Glutamatergic neuron (in vitro differentiated cells): ENCODE measurements around the gene LENEP. TPM values are rescaled to one million over a fixed set of nuclear protein-coding genes. Genes with fewer than 3 reads are reported as not detected.

Experiments
- DNase-seq: peaks from one replicate; pipeline ENCODE4 v3.0.0; 2022
- H3K27ac Mint-ChIP-seq: one replicate; pipeline ENCODE4 v1.8.0; 2020; ENCODE audit warnings: mild to moderate bottlenecking, mixed read lengths, inconsistent platforms; ENCODE audit not compliant: unreplicated experiment
- H3K27me3 Mint-ChIP-seq: one replicate; pipeline ENCODE4 v1.8.0; 2020; ENCODE audit warnings: mild to moderate bottlenecking, moderate library complexity, mixed read lengths, inconsistent platforms; ENCODE audit not compliant: unreplicated experiment
- H3K36me3 Mint-ChIP-seq: one replicate; pipeline ENCODE4 v1.8.0; 2020; ENCODE audit warnings: mild to moderate bottlenecking, mixed read lengths, inconsistent platforms; ENCODE audit not compliant: unreplicated experiment
- H3K4me1 Mint-ChIP-seq: one replicate; pipeline ENCODE4 v1.8.0; 2020; ENCODE audit warnings: mild to moderate bottlenecking, low read depth, mixed read lengths, inconsistent platforms; ENCODE audit not compliant: unreplicated experiment
- H3K4me3 Mint-ChIP-seq: one replicate; pipeline ENCODE4 v1.8.0; 2020; ENCODE audit warnings: mild to moderate bottlenecking, mixed read lengths, inconsistent platforms; ENCODE audit not compliant: unreplicated experiment
- H3K9me3 Mint-ChIP-seq: one replicate; pipeline ENCODE4 v1.8.0; 2020; ENCODE audit warnings: mild to moderate bottlenecking, moderate library complexity, mixed read lengths, inconsistent platforms; ENCODE audit not compliant: unreplicated experiment
- total RNA-seq: library from RNA; stranded (reverse); fragmentation: NEBNext Ultra II Directional; extraction: Animal tissue kit (Norgen Biotek cat#: 25700); gene quantifications from one replicate; pipeline ENCODE4 v1.2.1, GENCODE V29; 2021; ENCODE audit not compliant: unreplicated experiment
- TF ChIP-seq, protein P1 (sequence below): fragments of 200-600 bp; sonication (generic); IDR thresholded peaks from one replicate; pipeline ENCODE4 v1.5.0; 2021; ENCODE audit not compliant: partially characterized antibody, unreplicated experiment

The LENEP gene
- total RNA-seq, 1 donor from 2014 or later, result 1.3 TPM

DNA sequence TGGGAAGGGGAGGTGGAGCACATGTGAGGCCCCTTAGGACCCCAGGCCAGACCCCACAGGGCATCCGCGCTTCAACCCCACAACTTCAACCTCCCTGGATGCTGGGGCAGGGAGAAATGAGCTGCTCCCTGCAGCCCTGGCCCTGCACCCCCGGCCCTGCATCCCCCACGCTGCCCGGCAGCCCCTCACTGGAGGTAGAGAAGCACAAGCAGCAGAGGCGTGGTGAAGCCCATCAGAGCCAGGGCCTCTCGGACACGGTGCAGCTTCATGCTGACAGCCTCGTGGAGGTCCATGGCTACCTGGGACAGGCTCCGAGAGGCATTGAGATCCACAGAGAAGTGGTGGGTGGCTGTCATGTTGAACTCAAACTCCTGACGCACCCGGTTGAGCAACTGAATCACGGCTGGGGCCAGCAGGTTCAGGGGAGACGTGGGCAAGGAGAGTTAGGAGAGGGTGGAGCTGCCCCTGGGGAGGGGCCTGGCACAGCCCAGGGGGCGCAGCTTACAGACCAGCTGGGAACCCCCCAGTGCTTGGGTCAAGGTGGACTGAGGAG is 36.9 kb downstream of the LENEP start:
- Mint-ChIP-seq H3K4me1 (no peaks in the 10 kb centered on the region), H3K36me3 (no peaks in the 10 kb centered on the region), H3K27ac (no peak overlapping the region), H3K4me3 (no peak overlapping the region), H3K9me3 (peaks cover 10% of the 10 kb centered on the region), H3K27me3 (peaks cover 6% of the 10 kb centered on the region)
- TF ChIP-seq, protein P1, sequence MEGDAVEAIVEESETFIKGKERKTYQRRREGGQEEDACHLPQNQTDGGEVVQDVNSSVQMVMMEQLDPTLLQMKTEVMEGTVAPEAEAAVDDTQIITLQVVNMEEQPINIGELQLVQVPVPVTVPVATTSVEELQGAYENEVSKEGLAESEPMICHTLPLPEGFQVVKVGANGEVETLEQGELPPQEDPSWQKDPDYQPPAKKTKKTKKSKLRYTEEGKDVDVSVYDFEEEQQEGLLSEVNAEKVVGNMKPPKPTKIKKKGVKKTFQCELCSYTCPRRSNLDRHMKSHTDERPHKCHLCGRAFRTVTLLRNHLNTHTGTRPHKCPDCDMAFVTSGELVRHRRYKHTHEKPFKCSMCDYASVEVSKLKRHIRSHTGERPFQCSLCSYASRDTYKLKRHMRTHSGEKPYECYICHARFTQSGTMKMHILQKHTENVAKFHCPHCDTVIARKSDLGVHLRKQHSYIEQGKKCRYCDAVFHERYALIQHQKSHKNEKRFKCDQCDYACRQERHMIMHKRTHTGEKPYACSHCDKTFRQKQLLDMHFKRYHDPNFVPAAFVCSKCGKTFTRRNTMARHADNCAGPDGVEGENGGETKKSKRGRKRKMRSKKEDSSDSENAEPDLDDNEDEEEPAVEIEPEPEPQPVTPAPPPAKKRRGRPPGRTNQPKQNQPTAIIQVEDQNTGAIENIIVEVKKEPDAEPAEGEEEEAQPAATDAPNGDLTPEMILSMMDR, result no peak
- DNase-seq, result no peak

DNA sequence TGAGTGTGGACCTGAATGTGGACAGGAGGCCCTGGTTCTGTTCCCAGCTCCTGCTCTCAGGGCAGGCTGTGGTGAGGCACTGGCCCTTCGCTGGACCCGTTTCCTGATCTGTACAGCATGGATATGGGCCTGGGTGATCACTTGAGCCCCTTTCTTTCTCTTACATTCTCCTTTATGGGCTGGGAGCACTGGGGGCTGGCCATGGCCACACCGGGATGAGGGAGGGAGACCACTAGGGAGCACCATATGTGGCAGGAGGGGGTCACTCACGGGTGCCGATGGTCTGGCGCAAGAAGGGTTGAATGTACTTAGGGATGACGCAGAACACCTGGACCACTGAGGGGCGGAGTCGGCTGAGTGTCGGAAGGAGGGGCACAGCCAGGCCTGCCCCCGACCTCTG is 37.5 kb downstream of the LENEP start:
- TF ChIP-seq, protein P1, result no peak
- Mint-ChIP-seq H3K4me3 (no peak overlapping the region), H3K27me3 (peaks cover 6% of the 10 kb centered on the region), H3K9me3 (peaks cover 10% of the 10 kb centered on the region), H3K36me3 (no peaks in the 10 kb centered on the region), H3K4me1 (no peaks in the 10 kb centered on the region), H3K27ac (no peak overlapping the region)
- no peak for DNase-seq

DNA sequence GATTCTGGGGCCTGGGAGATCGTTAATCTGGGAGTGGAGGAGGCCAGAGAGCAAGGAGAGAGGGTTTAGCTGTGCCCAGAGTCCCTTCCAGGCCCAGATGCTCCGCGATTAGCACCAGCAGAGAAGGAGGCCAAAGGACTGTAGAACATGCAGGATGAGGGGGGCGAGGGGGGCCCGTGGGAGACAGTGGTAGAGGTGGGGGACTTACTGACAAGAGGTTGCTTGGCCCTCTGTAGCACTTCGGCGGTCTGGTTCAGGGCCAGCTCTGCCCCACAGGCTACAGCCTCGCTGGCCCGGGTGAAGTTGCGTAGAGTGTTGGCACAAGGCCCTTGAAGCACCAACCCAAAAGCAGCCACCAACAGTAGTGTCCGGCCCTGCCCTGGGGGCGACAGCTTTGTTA is 39.5 kb downstream of the LENEP start:
- Mint-ChIP-seq H3K4me3 (no peak overlapping the region), H3K9me3 (peaks cover 10% of the 10 kb centered on the region), H3K36me3 (no peaks in the 10 kb centered on the region), H3K4me1 (no peaks in the 10 kb centered on the region), H3K27ac (no peak overlapping the region), H3K27me3 (peaks cover 7% of the 10 kb centered on the region)
- TF ChIP-seq, protein P1, result no peak
- no peak for DNase-seq

DNA sequence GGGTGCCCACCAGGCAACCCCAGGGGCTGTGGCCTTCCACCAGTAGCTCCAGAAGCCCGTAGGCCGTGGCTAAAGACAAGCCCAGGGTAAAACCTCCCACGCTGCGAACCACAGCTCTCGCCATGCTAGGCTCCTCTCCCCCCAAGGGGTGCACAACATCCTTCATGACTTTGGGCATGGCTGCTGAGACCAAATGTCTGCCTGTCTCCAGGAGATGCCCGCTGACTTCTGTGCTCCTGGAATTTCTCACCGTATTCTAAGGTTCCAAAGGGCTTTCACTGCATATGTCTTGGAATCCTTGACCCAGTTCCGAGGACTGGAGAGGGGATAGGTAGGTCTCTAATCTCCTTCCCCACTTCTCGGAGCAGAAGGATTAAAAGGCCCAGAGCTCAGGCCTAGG is 40.1 kb downstream of the LENEP start, which contains the start of the genes DCST1 and DCST2:
TSS of gene DCST1 (plus strand) at position 301 of the 400 bp plus-strand sequence. CDS start 213 bp downstream, outside the sequence.
TSS of gene DCST2 (minus strand) at position 258 of the 400 bp plus-strand sequence. CDS start at position 178, 80 bp downstream.
- no peak within 1 kb of the TSS for H3K4me3 Mint-ChIP-seq
- no peaks in the 10 kb centered on the region for H3K36me3 Mint-ChIP-seq
- no peaks in the 10 kb centered on the region for H3K4me1 Mint-ChIP-seq
- no peak for DNase-seq
- H3K27me3 Mint-ChIP-seq, result peaks cover 7% of the 10 kb centered on the region
- no peak within 1 kb of the TSS for H3K27ac Mint-ChIP-seq
- H3K9me3 Mint-ChIP-seq, result peaks cover 10% of the 10 kb centered on the region
- TF ChIP-seq, protein P1, result no peak

DNA sequence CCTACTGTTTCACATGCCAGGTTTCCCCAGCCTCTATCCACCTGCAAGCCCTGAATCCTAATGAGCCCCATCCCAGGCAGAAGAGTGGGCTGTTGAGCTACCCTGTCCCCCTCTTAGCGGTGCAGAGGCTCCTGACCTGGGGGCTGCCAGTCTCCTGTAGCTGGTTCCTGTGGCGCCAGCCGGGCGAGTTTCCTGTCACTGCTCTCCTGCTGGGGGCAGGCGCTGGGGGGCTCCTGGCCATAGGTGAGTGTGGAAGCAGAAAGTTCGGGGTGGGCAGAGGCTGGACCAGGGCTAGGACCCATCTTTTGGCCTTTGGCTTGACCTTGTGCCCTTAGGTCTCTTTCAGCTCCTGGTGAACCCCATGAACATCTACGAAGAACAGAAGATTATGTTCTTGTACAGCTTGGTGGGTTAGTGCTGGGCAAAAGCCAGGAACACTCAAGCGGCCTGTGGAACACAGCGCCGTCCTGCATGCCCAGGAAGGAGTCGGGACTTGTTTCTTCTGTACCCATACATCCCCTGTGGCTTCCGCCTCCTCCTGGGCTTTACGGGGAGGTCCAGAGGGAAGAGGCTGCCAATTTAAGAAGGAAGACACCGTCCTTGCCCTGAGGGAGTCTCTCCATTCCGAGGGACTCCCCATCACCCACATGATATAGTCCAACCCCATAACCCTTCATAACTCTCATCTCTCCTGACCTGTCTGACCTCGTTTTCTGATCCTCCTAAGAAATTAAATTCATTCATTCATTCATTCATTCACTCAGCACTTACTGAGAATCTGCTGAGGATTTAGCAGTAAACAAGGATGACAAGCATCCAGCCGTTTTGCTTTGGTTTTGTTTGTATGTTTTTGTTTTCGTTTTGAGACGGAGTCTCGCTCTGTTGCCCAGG is 41.2 kb downstream of the LENEP start:
- Mint-ChIP-seq H3K9me3 (peaks cover 8% of the 10 kb centered on the region), H3K4me3 (no peak overlapping the region), H3K36me3 (no peaks in the 10 kb centered on the region), H3K27ac (no peak overlapping the region), H3K27me3 (peaks cover 4% of the 10 kb centered on the region), H3K4me1 (no peaks in the 10 kb centered on the region)
- no peak for DNase-seq
- TF ChIP-seq, protein P1, result no peak
